Measurements from ENCODE around the gene IL1R2. TPM values are rescaled to one million over a fixed set of nuclear protein-coding genes. Genes with fewer than 3 reads are reported as not detected.

Gene IL1R2
- total RNA-seq, 4 donors from 2014 or later, result 2.9 to 8.2 (median 4.9) TPM

DNA sequence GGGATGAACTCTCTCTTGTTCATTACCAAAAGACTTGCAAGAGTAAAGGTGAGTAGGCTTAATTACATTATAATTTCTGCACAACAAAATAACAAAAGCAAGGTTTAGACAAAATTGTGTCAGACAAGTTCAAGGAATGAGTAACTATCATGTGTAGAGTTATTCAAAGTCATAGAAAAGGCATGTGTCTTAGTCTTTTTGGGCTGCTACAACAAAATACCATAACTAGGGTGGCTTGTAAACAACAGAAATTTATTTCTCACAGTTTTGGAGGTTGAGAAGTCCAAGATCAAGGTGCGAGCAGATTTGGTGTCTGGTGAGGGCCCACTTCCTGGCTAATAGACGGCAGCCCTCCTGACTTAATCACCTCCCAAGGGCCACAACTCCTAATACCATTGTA lies 37.6 kb downstream of the IL1R2 start:
- Histone ChIP-seq H3K4me1 (peaks cover 8 to 9% of the 10 kb centered on the region in 2 donors), H3K27ac (no peak overlapping the region), H3K36me3 (no peaks in the 10 kb centered on the region), H3K27me3 (no peaks in the 10 kb centered on the region), H3K9me3 (no peaks in the 10 kb centered on the region), H3K4me3 (no peak overlapping the region)
- TF ChIP-seq, protein P1, sequence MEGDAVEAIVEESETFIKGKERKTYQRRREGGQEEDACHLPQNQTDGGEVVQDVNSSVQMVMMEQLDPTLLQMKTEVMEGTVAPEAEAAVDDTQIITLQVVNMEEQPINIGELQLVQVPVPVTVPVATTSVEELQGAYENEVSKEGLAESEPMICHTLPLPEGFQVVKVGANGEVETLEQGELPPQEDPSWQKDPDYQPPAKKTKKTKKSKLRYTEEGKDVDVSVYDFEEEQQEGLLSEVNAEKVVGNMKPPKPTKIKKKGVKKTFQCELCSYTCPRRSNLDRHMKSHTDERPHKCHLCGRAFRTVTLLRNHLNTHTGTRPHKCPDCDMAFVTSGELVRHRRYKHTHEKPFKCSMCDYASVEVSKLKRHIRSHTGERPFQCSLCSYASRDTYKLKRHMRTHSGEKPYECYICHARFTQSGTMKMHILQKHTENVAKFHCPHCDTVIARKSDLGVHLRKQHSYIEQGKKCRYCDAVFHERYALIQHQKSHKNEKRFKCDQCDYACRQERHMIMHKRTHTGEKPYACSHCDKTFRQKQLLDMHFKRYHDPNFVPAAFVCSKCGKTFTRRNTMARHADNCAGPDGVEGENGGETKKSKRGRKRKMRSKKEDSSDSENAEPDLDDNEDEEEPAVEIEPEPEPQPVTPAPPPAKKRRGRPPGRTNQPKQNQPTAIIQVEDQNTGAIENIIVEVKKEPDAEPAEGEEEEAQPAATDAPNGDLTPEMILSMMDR (IDR thresholded peaks at IDR 0.05), result no peak
- TF ChIP-seq POLR2A (IDR thresholded peaks at IDR 0.05), result no peak
- DNase-seq, result no peak
- intact Hi-C loops (cut with DNase I; ENCODE audit: low total_unique reads), result loop anchor here (10.0 kb wide), 1 partner anchor 115 kb away; the partner anchor contains the start of gene IL1R1

DNA sequence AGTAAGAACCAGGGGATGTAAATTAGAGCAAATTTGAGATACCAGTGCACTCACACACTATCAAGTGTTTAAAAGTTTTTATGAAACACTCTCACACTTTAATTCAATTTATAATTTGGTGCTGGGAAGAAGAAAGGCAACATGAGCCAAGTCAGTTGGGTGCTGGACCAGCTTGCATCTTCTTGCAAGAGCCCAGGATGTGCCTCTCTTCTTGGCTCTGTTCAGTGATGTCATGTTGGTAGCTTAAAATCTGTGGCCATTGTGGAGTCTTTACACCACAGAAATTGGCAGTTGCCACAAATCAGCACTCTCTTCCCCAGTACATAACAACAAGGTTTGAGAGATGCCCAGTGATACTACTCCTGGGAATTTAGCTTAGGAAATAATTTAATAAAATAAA lies 38.2 kb downstream of the IL1R2 start:
- no peak overlapping the region for H3K27ac ChIP-seq
- H3K4me3 ChIP-seq, result no peak overlapping the region
- H3K27me3 ChIP-seq, result no peaks in the 10 kb centered on the region
- no peak for DNase-seq
- TF ChIP-seq, protein P1 (IDR thresholded peaks at IDR 0.05), result no peak
- no peak for TF ChIP-seq POLR2A (IDR thresholded peaks at IDR 0.05)
- H3K4me1 ChIP-seq, result peaks cover 8 to 9% of the 10 kb centered on the region in 2 donors
- H3K36me3 ChIP-seq, result no peaks in the 10 kb centered on the region
- no peaks in the 10 kb centered on the region for H3K9me3 ChIP-seq
- intact Hi-C loops (cut with DNase I; ENCODE audit: low total_unique reads), result loop anchor here (10.0 kb wide), 1 partner anchor 115 kb away; the partner anchor contains the start of gene IL1R1

DNA sequence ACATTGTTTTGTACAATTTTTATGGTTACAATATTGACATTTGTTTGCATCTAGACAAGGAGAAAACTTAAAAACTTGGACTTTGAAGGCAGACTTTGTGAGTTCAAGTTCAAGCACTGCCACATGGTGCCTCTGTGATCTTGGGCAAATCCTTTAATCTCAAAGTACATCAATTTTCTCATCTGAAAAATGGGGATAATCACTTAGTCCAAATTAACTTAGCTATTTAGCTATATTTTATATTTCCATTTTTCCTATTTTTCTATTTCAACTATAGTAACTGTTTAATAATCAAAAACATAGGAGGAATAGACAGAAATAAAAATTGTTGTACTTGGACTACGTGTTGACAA lies 38.7 kb downstream of the IL1R2 start:
- no peak overlapping the region for H3K27ac ChIP-seq
- H3K36me3 ChIP-seq, result no peaks in the 10 kb centered on the region
- peaks cover 8 to 9% of the 10 kb centered on the region in 2 donors for H3K4me1 ChIP-seq
- no peak overlapping the region for H3K4me3 ChIP-seq
- TF ChIP-seq POLR2A (IDR thresholded peaks at IDR 0.05), result no peak
- TF ChIP-seq, protein P1 (IDR thresholded peaks at IDR 0.05), result no peak
- H3K27me3 ChIP-seq, result no peaks in the 10 kb centered on the region
- intact Hi-C loops (cut with DNase I; ENCODE audit: low total_unique reads), result no loop called here
- DNase-seq, result no peak
- H3K9me3 ChIP-seq, result no peaks in the 10 kb centered on the region

DNA sequence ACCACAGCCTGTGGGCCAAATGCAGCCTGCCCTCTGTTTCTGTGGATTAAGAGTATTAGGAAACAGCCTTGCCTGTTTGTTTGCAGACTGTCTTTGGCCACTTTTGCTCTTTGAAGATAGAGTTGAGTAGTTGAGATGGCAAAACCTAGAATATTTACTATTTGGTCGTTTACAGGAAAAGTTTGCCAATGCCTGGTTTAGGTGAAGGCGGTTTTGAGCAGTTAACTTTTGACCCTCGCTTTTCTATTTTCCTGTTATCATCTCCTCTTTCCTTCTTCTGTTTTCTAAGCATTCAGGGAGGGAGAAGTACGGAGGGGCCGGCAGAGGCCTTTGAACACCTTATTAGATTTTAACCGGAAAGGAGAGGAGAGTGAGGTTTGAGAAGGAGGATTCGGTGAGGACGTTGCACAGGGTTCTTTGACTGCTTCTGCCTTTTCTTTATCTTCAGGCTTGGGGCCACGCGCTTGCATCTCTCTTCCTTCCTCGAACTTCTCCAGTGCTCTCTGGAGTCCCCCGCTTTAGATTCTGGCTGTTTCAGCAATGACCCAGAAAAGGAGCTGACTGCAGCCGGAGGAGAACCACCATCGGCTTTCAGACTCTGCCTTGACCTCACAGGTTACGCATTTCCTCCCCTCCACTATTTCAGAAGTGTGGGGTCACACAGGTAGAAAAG lies 39.2 kb downstream of the IL1R2 start:
- H3K27me3 ChIP-seq, result no peaks in the 10 kb centered on the region
- TF ChIP-seq, protein P1 (IDR thresholded peaks at IDR 0.05), result no peak
- no peak for TF ChIP-seq POLR2A (IDR thresholded peaks at IDR 0.05)
- H3K36me3 ChIP-seq, result no peaks in the 10 kb centered on the region
- intact Hi-C loops (cut with DNase I; ENCODE audit: low total_unique reads), result no loop called here
- H3K9me3 ChIP-seq, result no peaks in the 10 kb centered on the region
- H3K27ac ChIP-seq, result no peak overlapping the region
- H3K4me3 ChIP-seq, result no peak overlapping the region
- DNase-seq, result no peak
- peaks cover 8 to 9% of the 10 kb centered on the region in 2 donors for H3K4me1 ChIP-seq

DNA sequence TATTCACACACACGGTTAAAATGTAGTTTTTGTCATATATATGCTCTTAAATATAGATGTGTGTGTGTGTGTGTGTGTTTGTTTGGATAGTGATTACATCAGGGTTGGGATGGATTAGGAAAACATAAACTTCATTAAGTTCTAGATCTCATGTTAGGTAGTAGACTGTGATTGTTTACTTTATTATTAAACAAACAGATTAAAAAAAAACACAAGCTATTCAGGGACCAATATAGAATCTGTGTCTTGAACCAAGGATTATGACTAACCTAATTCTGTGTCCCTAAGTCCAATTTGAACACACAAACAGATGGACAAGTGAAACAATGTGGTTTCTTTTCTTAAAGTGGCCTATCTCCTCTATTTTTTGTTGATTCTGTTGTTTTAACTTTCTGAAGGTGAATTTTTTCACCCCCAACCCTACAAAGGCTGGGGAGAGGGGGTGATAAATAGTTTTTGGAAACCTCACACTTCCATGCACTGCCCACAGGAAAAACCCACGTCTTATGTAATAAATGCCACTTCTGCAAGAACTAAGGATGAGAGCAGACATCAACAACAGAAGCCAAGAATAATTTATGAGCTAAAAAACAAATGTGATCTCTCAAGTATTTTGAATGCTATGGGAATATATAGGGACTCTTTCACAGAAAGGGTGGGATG lies 40.7 kb downstream of the IL1R2 start:
- peak overlapping the region in 1 of 2 donors; percentile 53 for H3K27ac ChIP-seq
- no peaks in the 10 kb centered on the region for H3K36me3 ChIP-seq
- DNase-seq, result no peak
- TF ChIP-seq, protein P1 (IDR thresholded peaks at IDR 0.05), result no peak
- no peak for TF ChIP-seq POLR2A (IDR thresholded peaks at IDR 0.05)
- H3K9me3 ChIP-seq, result no peaks in the 10 kb centered on the region
- intact Hi-C loops (cut with DNase I; ENCODE audit: low total_unique reads), result no loop called here
- no peaks in the 10 kb centered on the region for H3K27me3 ChIP-seq
- no peak overlapping the region for H3K4me3 ChIP-seq
- no peaks in the 10 kb centered on the region for H3K4me1 ChIP-seq
